ENCODE measurements around the gene ZNF483. TPM values are rescaled to one million over a fixed set of nuclear protein-coding genes. Genes with fewer than 3 reads are reported as not detected.
"Not testable (repeated sequence)": the region's sequence is repeated elsewhere in the genome, so short reads cannot be mapped to it uniquely, and the experiment has no call there.

ZNF483 gene
- total RNA-seq, 1 donor: 2.6 TPM

DNA sequence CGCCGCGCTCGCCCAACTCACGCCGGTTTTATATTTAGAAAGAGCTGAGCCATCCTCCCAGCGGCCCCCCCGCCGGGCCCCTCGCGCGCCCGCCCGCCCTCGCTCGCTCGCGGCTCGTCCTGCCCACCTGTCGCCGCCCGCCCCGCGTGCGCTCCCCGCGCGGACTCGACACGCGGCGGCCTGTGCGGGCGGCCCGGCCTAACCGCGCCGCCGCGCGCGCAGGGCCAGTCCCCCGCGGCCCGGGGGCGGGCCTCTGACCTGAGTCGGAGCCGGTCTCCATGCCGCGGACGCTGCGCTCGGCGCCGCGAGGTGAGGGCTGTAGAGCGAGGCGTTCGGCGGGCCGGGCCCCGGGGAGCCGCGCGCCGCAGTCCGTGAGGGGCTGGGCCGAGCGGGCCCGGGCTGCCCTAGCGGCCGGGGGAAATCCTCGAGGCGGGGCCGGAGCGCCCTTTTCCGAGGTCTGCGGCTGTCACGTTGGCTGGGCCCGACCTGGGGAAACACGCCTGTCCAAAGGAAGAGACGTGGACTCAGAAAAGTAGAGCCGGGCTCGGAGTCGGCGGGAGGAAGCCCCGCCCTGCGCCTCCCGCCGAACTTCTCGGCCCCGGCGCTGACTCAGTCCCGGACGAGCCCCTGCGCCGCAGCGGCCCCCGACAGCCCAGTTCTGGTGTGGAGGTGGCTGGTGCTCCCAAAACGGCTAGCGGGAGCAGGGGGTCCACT, 41.0 kb upstream of the ZNF483 start, which contains the start of gene ECPAS:
Gene ECPAS (minus strand): TSS at position 526 of the 714 bp plus-strand sequence. CDS start 11,465 bp downstream, outside the sequence.
- DNase-seq (ENCODE audit: low read depth): peak; percentile 72
- peak within 1 kb of the TSS; percentile 93 for H3K4me3 ChIP-seq (ENCODE audit: low read depth, low read length)
- TF ChIP-seq, protein P1, sequence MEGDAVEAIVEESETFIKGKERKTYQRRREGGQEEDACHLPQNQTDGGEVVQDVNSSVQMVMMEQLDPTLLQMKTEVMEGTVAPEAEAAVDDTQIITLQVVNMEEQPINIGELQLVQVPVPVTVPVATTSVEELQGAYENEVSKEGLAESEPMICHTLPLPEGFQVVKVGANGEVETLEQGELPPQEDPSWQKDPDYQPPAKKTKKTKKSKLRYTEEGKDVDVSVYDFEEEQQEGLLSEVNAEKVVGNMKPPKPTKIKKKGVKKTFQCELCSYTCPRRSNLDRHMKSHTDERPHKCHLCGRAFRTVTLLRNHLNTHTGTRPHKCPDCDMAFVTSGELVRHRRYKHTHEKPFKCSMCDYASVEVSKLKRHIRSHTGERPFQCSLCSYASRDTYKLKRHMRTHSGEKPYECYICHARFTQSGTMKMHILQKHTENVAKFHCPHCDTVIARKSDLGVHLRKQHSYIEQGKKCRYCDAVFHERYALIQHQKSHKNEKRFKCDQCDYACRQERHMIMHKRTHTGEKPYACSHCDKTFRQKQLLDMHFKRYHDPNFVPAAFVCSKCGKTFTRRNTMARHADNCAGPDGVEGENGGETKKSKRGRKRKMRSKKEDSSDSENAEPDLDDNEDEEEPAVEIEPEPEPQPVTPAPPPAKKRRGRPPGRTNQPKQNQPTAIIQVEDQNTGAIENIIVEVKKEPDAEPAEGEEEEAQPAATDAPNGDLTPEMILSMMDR (IDR thresholded peaks at IDR 0.05; ENCODE audit: insufficient read depth, low read length): no peak

GRCh38 chr9:111484572-111484894, 40.4 kb upstream of the ZNF483 start:
- peak overlapping the region; percentile 93 for H3K4me3 ChIP-seq (ENCODE audit: low read depth, low read length)
- peak; percentile 45 for DNase-seq (ENCODE audit: low read depth)
- TF ChIP-seq, protein P1 (IDR thresholded peaks at IDR 0.05; ENCODE audit: insufficient read depth, low read length): no peak

- DNase-seq (ENCODE audit: low read depth); H3K4me3 ChIP-seq (ENCODE audit: low read depth, low read length): not testable (repeated sequence)
These were observed 27.8 kb upstream of the ZNF483 start for GRCh38 chr9:111497196-111497595.

DNA sequence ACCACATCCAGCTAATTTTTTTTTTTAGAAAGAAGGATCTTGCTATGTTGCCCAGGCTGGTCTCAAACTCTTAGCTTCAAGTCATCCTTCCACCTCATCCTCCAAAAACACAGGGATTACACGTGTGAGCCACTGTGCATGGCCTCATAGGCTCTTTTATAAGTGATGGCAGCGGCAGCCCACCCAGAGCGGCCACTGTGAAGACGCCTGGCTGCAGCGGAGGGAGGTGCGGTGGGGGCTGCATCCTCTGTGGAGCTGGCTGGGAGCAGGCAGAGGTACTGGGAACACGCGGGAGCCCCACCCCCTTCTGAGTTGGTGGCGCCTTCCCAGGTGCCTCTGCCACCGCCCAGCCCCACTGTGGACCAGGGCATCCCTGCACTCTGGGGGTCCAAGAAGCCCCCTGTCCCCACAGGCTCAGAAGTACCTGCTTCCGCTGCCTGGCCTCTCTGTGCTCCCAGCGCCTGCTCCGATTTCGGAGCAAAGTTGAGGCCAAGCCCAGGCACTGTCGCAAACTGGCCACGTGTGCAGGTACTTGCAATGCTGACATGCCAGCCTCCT, 23.9 kb upstream of the ZNF483 start:
- no peak for DNase-seq (ENCODE audit: low read depth)
- TF ChIP-seq, protein P1 (IDR thresholded peaks at IDR 0.05; ENCODE audit: insufficient read depth, low read length): no peak
- H3K4me3 ChIP-seq (ENCODE audit: low read depth, low read length): no peak overlapping the region

DNA sequence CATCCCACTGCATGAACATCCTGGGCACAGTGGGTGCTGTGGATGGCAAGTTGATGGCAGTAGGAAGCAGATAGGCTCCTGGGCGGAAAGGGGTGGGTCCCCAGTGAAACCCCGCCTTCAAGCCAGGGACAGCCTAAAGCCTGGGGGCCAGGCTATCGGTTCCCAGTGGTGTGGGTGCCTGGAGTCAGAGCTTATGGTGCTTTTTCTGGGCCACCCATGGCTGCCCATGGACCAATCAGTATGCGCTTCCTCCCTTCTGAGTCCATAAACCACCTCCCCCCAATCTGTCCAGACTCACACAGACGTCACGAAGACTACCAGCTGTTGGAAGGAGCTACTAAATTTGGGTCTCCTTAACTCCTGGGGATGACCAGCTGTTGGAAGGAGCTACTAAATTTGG, 23.3 kb upstream of the ZNF483 start:
- TF ChIP-seq, protein P1 (IDR thresholded peaks at IDR 0.05; ENCODE audit: insufficient read depth, low read length): no peak
- H3K4me3 ChIP-seq (ENCODE audit: low read depth, low read length): no peak overlapping the region
- no peak for DNase-seq (ENCODE audit: low read depth)

DNA sequence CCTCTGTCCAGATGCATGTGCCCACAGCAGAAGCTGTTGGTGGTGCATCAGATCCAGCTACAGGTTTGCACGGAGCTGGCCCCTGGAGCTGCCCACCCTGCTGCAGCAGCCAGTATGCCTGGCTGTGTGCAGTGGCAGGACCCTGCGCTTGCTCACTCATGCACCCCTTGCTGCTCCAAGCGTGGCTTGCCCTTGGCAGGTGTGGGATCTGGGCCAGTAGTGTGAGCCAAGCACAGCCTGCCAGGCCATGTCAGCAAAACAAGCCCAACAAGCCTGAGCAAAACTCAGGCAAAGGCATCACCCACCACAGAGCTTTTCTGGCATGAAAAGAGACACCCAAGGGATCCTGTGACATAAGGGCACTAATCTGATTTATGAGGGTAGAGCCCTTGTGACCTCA, 22.5 kb upstream of the ZNF483 start:
- no peak overlapping the region for H3K4me3 ChIP-seq (ENCODE audit: low read depth, low read length)
- TF ChIP-seq, protein P1 (IDR thresholded peaks at IDR 0.05; ENCODE audit: insufficient read depth, low read length): no peak
- DNase-seq (ENCODE audit: low read depth): no peak

DNA sequence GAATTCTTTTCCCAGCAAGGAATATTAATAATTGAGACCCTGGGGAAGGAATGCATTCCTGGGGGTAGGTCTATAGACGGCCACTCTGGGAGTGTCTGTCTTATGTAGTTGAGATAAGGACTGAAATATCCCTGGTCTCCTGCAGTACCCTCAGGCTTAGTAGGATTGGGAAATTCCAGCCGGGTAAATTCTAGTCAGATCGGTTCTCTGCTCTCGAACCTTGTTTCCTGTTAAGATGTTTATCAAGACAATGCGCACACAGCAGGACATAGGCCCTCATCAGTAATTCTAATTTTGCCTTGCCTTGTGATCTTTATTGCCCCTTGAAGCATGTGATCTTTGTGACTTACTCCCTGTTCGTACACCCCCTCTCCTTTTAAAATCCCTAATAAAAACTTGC, 13.4 kb upstream of the ZNF483 start:
- not testable (repeated sequence) for DNase-seq (ENCODE audit: low read depth); H3K4me3 ChIP-seq (ENCODE audit: low read depth, low read length)

DNA sequence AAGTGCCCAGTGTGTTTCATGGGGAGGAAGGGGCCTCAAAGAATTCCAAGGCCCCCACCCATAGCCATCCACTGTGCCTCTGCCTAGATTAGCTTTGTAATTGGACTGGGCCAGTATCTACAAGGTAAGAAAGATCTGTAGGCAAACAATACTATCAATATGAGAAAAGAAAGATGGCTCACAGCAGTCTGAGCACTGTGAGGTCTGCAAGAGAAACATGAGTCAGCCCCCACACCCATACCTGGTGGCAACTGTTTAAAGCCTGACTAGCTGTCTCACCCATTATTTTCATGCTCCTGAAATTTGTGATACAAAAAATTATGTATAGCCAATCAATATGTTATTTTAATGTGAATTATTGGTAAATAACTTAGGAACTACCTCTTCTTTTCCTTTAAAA, 10.0 kb upstream of the ZNF483 start:
- H3K4me3 ChIP-seq (ENCODE audit: low read depth, low read length): no peak overlapping the region
- TF ChIP-seq, protein P1 (IDR thresholded peaks at IDR 0.05; ENCODE audit: insufficient read depth, low read length): no peak
- DNase-seq (ENCODE audit: low read depth): no peak
